ENCODE data around the gene KIF16B. TPM values are rescaled to one million over a fixed set of nuclear protein-coding genes. Genes with fewer than 3 reads are reported as not detected.

KIF16B gene
- total and polyA plus RNA-seq, 10 of the 15 experiments (the other 5 are each of a cell fraction or from before 2014, with no cell fraction given), result 0.21 to 5.2 (median 3.0) TPM

- FAIRE-seq (no peak), DNase-seq (ENCODE audit: low read depth, low spot score) (no peak), ATAC-seq (no peak)
- Histone ChIP-seq H3K4me3 (no peak overlapping the region), H2AFZ (ENCODE audit: control insufficient read depth, low read depth, low read length) (no peak overlapping the region), H3K36me3 (ENCODE audit: control insufficient read depth in 2 of 2, insufficient read depth in 2 of 2, low read length in 1 of 2) (no peaks in the 10 kb centered on the region), H3K79me2 (ENCODE audit: control insufficient read depth, insufficient read depth, low read length) (no peaks in the 10 kb centered on the region), H3K4me1 (ENCODE audit: control insufficient read depth, insufficient read depth, low read length) (peaks cover 4% of the 10 kb centered on the region), H3K9me3 (replicated peaks; ENCODE audit: control insufficient read depth, insufficient read depth, low read length) (no peaks in the 10 kb centered on the region), H4K20me1 (ENCODE audit: control insufficient read depth, insufficient read depth) (no peaks in the 10 kb centered on the region), H3K4me2 (ENCODE audit: control insufficient read depth, insufficient read depth) (no peak overlapping the region), H3K27me3 (replicated peaks in 1 of 2; ENCODE audit: control insufficient read depth in 2 of 2, insufficient read depth in 2 of 2, low read length in 1 of 2) (no peaks in the 10 kb centered on the region), H3K27ac (ENCODE audit: control insufficient read depth, insufficient read depth) (no peak overlapping the region), H3K9ac (ENCODE audit: control insufficient read depth, insufficient read depth, low read length) (no peak overlapping the region)
- 100% methylated on average over 4 of the region's 5 CpGs for WGBS (ENCODE audit: insufficient coverage, insufficient replicate concordance, low lambda C conversion rate, missing lambda C conversion rate)
- BruUV-seq (replicated peaks), result no TSS peak
- RAD21 ChIA-PET (ENCODE audit: unreplicated experiment), result no interaction called here
- CTCF ChIA-PET, result no interaction called here
- in situ Hi-C loops (cut with MboI), result no loop called here
- intact Hi-C loops (cut with micrococcal nuclease; ENCODE audit: unreplicated experiment), result loop anchor here (10.0 kb wide), 1 partner anchor 257 kb away; no protein-coding TSS in a partner anchor
- SMC1A ChIA-PET (ENCODE audit: uncharacterized antibody, unreplicated experiment), result no interaction called here
- no peak for TF ChIP-seq CBX5 (IDR thresholded peaks at IDR 0.05; ENCODE audit: low read depth)
- no peak for TF ChIP-seq JUND (IDR thresholded peaks at IDR 0.05; ENCODE audit: low read depth, low read length)
- TF ChIP-seq ZBED1 (IDR thresholded peaks at IDR 0.05; ENCODE audit: borderline replicate concordance), result no peak
- no peak for TF ChIP-seq NFYA (IDR thresholded peaks at IDR 0.05; ENCODE audit: borderline replicate concordance, low read depth, low read length)
- TF ChIP-seq YBX1 (IDR thresholded peaks at IDR 0.05), result no peak
- no peak for TF ChIP-seq NFXL1 (IDR thresholded peaks at IDR 0.05; ENCODE audit: borderline replicate concordance)
- TF ChIP-seq ZNF622 (IDR thresholded peaks at IDR 0.05), result no peak
- TF ChIP-seq ZZZ3 (IDR thresholded peaks at IDR 0.05; ENCODE audit: control insufficient read depth, insufficient read length, low read depth), result no peak
- TF ChIP-seq NFYB (IDR thresholded peaks at IDR 0.05; ENCODE audit: insufficient read depth, low read depth, low read length), result no peak
- TF ChIP-seq PRDM15 (CRISPR knock-in tag; IDR thresholded peaks at IDR 0.05), result no peak
- no peak for TF ChIP-seq DPF2 (IDR thresholded peaks at IDR 0.05)
- POLR2A ChIA-PET, result no interaction called here
These were observed 1.9 kb downstream of the KIF16B start for GRCh38 chr20:16571333-16571732.

Data from GM12878 (cell line).